Activated B cell treated with CpG ODN at 0.5 μM for 24 hours (primary cell): Measurements from ENCODE around the gene TMEM154. TPM values are rescaled to one million over a fixed set of nuclear protein-coding genes. Genes with fewer than 3 reads are reported as not detected.

ENCODE experiments used
- ATAC-seq: fragments of 200-7000 bp; cut with Tn5 transposase; one replicate; pipeline ENCODE4 v1.10.0; 2021; ENCODE audit warnings: low read depth, mild to moderate bottlenecking, moderate library complexity
- CTCF ChIA-PET: fragments of 350-600 bp; sonication (Branson Sonifier 250); formaldehyde crosslinking; loops from one replicate; lab custom pipeline; 2021; ENCODE audit warnings: antibody characterized with exemption; lab: Charles Lee
- POLR2A ChIA-PET: fragments of 350-600 bp; sonication (Branson Sonifier 250); formaldehyde crosslinking; loops from one replicate; lab custom pipeline; 2021; ENCODE audit warnings: antibody characterized with exemption; lab: Charles Lee
- DNase-seq: peaks from one replicate; pipeline ENCODE4 v3.0.0; 2022
- H3K27ac Mint-ChIP-seq: one replicate; pipeline ENCODE4 v1.8.0; 2020; ENCODE audit warnings: mixed read lengths
- H3K27me3 Mint-ChIP-seq: one replicate; pipeline ENCODE4 v1.8.0; 2021; ENCODE audit warnings: mixed read lengths
- H3K36me3 Mint-ChIP-seq: one replicate; pipeline ENCODE4 v1.8.0; 2021; ENCODE audit warnings: low read depth, mixed read lengths
- H3K4me1 Mint-ChIP-seq: one replicate; pipeline ENCODE4 v1.8.0; 2021; ENCODE audit warnings: mixed read lengths
- H3K4me3 Mint-ChIP-seq: one replicate; pipeline ENCODE4 v1.8.0; 2020; ENCODE audit warnings: mild to moderate bottlenecking, mixed read lengths
- H3K9me3 Mint-ChIP-seq: one replicate; pipeline ENCODE4 v1.8.0; 2020; ENCODE audit warnings: mixed read lengths
- intact Hi-C: fragments of 100-400 bp; cut with micrococcal nuclease; formaldehyde crosslinking; loops from one replicate; pipeline ENCODE4 v1.15.1; 2024
- total RNA-seq: library from RNA; stranded (reverse); gene quantifications from 2 replicates; pipeline ENCODE4 v1.2.3, GENCODE V29; 2022
- TF ChIP-seq, protein P1 (sequence below): fragments of 200-600 bp; IDR thresholded peaks from one replicate; pipeline ENCODE4 v1.8.0; 2022; ENCODE audit warnings: antibody characterized with exemption, mild to moderate bottlenecking

The TMEM154 gene
- total RNA-seq, 1 donor from 2014 or later: 59.9 TPM

DNA sequence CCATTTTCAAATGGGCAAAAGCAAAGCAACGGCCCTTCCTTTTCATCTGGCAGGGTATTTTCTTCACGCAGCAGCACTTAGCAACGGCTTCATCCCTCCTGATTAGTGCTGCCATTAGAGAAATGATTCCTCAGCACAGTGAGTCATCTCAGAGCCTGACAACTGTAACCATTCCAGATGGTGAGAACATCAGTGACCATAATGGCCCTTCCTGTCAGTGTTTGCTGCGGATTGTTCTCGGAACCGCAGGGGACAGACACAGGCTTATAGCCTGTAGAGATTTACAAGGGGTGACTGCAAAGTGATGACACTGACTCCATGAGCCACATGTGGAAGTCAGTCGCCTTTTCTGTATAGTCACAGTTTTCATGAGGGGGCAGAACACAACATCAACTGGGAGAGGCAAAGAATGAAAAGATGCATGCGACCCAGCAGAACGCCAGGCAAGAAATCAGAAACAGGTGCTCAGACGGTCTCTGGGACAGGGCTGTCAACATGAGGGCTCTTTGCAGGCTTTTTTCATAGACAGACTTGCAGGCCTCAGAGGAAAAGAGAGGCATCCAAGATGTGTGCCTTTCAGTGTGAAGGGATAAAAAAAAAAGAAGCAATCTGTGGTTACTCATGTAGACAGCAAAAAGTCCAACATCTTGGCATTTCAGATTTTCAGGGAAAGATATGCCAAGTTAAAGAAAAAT lies 74.0 kb downstream of the TMEM154 start:
- H3K27me3 Mint-ChIP-seq: no peaks in the 10 kb centered on the region
- no peak overlapping the region for H3K4me3 Mint-ChIP-seq
- peaks cover 6% of the 10 kb centered on the region for H3K36me3 Mint-ChIP-seq
- no peaks in the 10 kb centered on the region for H3K4me1 Mint-ChIP-seq
- ATAC-seq: no peak
- intact Hi-C loops: no loop called here
- no peak overlapping the region for H3K27ac Mint-ChIP-seq
- no peak for DNase-seq
- no peaks in the 10 kb centered on the region for H3K9me3 Mint-ChIP-seq
- POLR2A ChIA-PET: interaction anchor here (0.6 kb wide), 1 partner anchor 20 kb away, joined by 4 read pairs; no protein-coding TSS in a partner anchor
- TF ChIP-seq, protein P1, sequence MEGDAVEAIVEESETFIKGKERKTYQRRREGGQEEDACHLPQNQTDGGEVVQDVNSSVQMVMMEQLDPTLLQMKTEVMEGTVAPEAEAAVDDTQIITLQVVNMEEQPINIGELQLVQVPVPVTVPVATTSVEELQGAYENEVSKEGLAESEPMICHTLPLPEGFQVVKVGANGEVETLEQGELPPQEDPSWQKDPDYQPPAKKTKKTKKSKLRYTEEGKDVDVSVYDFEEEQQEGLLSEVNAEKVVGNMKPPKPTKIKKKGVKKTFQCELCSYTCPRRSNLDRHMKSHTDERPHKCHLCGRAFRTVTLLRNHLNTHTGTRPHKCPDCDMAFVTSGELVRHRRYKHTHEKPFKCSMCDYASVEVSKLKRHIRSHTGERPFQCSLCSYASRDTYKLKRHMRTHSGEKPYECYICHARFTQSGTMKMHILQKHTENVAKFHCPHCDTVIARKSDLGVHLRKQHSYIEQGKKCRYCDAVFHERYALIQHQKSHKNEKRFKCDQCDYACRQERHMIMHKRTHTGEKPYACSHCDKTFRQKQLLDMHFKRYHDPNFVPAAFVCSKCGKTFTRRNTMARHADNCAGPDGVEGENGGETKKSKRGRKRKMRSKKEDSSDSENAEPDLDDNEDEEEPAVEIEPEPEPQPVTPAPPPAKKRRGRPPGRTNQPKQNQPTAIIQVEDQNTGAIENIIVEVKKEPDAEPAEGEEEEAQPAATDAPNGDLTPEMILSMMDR: no peak
- CTCF ChIA-PET: interaction anchor here (0.6 kb wide), 1 partner anchor 130 kb away, joined by 4 read pairs; no protein-coding TSS in a partner anchor

- intact Hi-C loops: no loop called here
- POLR2A ChIA-PET: no interaction called here
- Mint-ChIP-seq H3K27ac (peak overlapping the region; percentile 24), H3K27me3 (no peaks in the 10 kb centered on the region), H3K36me3 (peaks cover 6% of the 10 kb centered on the region), H3K4me3 (no peak overlapping the region), H3K9me3 (no peaks in the 10 kb centered on the region), H3K4me1 (no peaks in the 10 kb centered on the region)
- DNase-seq (no peak), ATAC-seq (no peak)
- CTCF ChIA-PET: no interaction called here
- TF ChIP-seq, protein P1: no peak
These were observed 74.8 kb downstream of the TMEM154 start for GRCh38 chr4:152605031-152605430.

DNA sequence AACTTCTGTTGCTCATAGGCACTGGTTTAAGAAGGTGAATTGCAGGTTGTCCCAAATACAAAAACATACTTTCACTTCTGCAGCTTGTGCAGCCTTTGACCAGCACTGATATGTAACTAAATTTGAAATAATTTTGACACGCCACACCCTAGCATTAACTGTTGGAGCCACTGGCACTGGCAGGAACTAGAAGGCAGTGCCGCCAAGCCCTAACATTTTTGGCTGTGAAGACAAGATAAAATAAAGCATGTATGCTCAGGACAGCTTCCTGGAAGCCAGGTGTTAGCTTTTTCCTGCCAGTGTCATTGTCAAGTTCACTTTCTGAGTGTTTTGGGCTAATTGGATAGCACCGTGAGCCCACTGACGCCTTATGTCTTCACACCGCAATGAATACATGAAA lies 78.6 kb downstream of the TMEM154 start:
- H3K4me3 Mint-ChIP-seq: no peak overlapping the region
- CTCF ChIA-PET: interaction anchor here (1.4 kb wide), 1 partner anchor 100 kb away, joined by 3 read pairs; no protein-coding TSS in a partner anchor
- POLR2A ChIA-PET: no interaction called here
- H3K36me3 Mint-ChIP-seq: peaks cover 6% of the 10 kb centered on the region
- DNase-seq (no peak), ATAC-seq (no peak)
- H3K27me3 Mint-ChIP-seq: no peaks in the 10 kb centered on the region
- intact Hi-C loops: no loop called here
- no peaks in the 10 kb centered on the region for H3K9me3 Mint-ChIP-seq
- TF ChIP-seq, protein P1: no peak
- no peaks in the 10 kb centered on the region for H3K4me1 Mint-ChIP-seq
- H3K27ac Mint-ChIP-seq: no peak overlapping the region

DNA sequence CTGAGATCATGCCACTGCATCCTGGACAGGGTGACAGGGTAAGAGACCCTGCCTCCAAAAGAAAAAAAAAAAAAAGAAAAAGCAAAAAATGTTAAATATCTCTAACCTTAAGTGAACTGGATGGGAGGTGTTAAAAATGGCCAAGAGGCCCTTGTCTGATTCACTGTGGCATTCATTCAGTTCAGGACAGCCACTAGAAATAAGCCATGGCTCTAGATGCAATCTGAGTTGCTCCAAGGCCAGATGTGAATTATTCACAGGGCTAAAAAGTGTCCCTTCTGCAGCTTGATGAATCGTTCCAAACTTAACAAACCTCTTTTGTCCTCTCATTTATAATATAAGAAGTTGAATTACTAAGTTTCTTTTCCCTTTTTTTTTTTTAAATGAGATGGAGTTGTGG lies 80.2 kb downstream of the TMEM154 start:
- TF ChIP-seq, protein P1: no peak
- DNase-seq: no peak
- H3K4me3 Mint-ChIP-seq: no peak overlapping the region
- intact Hi-C loops: no loop called here
- no peak overlapping the region for H3K27ac Mint-ChIP-seq
- no peaks in the 10 kb centered on the region for H3K9me3 Mint-ChIP-seq
- H3K36me3 Mint-ChIP-seq: peaks cover 3% of the 10 kb centered on the region
- POLR2A ChIA-PET: no interaction called here
- ATAC-seq: no peak
- no peaks in the 10 kb centered on the region for H3K27me3 Mint-ChIP-seq
- H3K4me1 Mint-ChIP-seq: peaks cover 9% of the 10 kb centered on the region
- CTCF ChIA-PET: no interaction called here

DNA sequence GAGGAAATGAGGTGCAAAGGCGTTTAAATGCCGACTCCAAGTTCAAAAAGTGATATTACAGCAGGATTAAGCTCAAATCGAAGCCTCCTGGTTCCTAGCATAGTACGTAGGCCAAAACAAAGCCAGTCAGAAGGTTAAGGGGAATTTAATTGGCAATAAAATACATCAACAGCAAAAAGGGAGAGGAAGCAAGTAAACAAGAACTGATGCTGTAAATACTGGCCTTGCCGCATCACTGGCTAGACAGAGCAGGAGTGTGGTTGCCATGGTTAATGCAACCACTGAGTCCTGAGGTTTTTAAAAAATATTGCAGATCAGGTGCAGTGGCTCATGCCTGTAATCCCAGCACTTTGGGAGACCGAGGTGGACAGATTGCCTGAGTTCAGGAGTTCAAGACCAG lies 80.7 kb downstream of the TMEM154 start:
- ATAC-seq (no peak), DNase-seq (no peak)
- no peaks in the 10 kb centered on the region for H3K27me3 Mint-ChIP-seq
- no peak overlapping the region for H3K4me3 Mint-ChIP-seq
- POLR2A ChIA-PET: no interaction called here
- intact Hi-C loops: no loop called here
- peaks cover 9% of the 10 kb centered on the region for H3K4me1 Mint-ChIP-seq
- TF ChIP-seq, protein P1: no peak
- no peak overlapping the region for H3K27ac Mint-ChIP-seq
- H3K9me3 Mint-ChIP-seq: no peaks in the 10 kb centered on the region
- H3K36me3 Mint-ChIP-seq: peaks cover 3% of the 10 kb centered on the region
- CTCF ChIA-PET: no interaction called here
